Fibroblast of lung (primary cell): ENCODE results near the gene SRSF7. TPM values are rescaled to one million over a fixed set of nuclear protein-coding genes. Genes with fewer than 3 reads are reported as not detected.
"Not testable (repeated sequence)": the region's sequence is repeated elsewhere in the genome, so short reads cannot be mapped to it uniquely, and the experiment has no call there.

Experiments
- DNase-seq, 2 donors: peaks; one replicate each; pipeline versions ENCODE4 v3.0.0 to v3.0.0-alpha.2; 2010; ENCODE audit warnings: low read depth in 2 of 2
- H2AFZ ChIP-seq: 2 replicates; pipeline ENCODE4 v1.5.1; 2012; ENCODE audit warnings: low read length, control low read depth, inconsistent platforms
- H3K27ac ChIP-seq: 2 replicates; pipeline ENCODE4 v1.5.1; 2011; ENCODE audit warnings: low read length, control low read depth; ENCODE audit not compliant: insufficient read depth
- H3K27me3 ChIP-seq: 2 replicates; pipeline ENCODE4 v1.5.1; 2011; ENCODE audit warnings: mild to moderate bottlenecking, low read length; ENCODE audit not compliant: control insufficient read depth, insufficient read depth
- H3K36me3 ChIP-seq: 2 replicates; pipeline ENCODE4 v1.5.1; 2011; ENCODE audit warnings: low read length; ENCODE audit not compliant: control insufficient read depth, insufficient read depth
- H3K4me1 ChIP-seq: 2 replicates; pipeline ENCODE4 v1.5.1; 2011; ENCODE audit warnings: low read length; ENCODE audit not compliant: control insufficient read depth, insufficient read depth; ENCODE audit errors: extremely low read depth
- H3K4me2 ChIP-seq: 2 replicates; pipeline ENCODE4 v1.5.1; 2011; ENCODE audit warnings: low read length, control low read depth; ENCODE audit not compliant: insufficient read depth; ENCODE audit errors: extremely low read depth
- H3K4me3 ChIP-seq, 4 experiments: fragments of 200-600 bp in 1 of 4; sonication (generic) in 1 of 4; replicated peaks in 1 of 4; 2 replicates each; pipeline ENCODE4 v1.5.1; 2011 to 2016; ENCODE audit warnings: low read length in 4 of 4, low read depth in 3 of 4, mild to moderate bottlenecking in 3 of 4, control low read depth in 2 of 4, inconsistent platforms in 1 of 4, mixed read lengths in 1 of 4; ENCODE audit not compliant: insufficient read depth in 1 of 4; ENCODE audit errors: control extremely low read depth in 1 of 4
- H3K79me2 ChIP-seq: 2 replicates; pipeline ENCODE4 v1.5.1; 2012; ENCODE audit warnings: mild to moderate bottlenecking, low read length, inconsistent platforms; ENCODE audit not compliant: control insufficient read depth, insufficient read depth
- H3K9ac ChIP-seq: 2 replicates; pipeline ENCODE4 v1.5.1; 2011; ENCODE audit warnings: mild to moderate bottlenecking, low read length, control low read depth; ENCODE audit not compliant: insufficient read depth
- H3K9me3 ChIP-seq: 2 replicates; pipeline ENCODE4 v1.5.1; 2012; ENCODE audit warnings: low read depth, low read length; ENCODE audit not compliant: control insufficient read depth, insufficient read depth
- H4K20me1 ChIP-seq: 2 replicates; pipeline ENCODE4 v1.5.1; 2011; ENCODE audit warnings: low read length; ENCODE audit not compliant: control insufficient read depth, insufficient read depth; ENCODE audit errors: extremely low read depth
- CTCF ChIP-seq, 2 donors: IDR thresholded peaks in 1 of 2; conservative IDR thresholded peaks in 1 of 2; 1 replicate in 1 of 2; 2 replicates in 1 of 2; pipeline ENCODE4 v1.5.1; 2011 to 2012; ENCODE audit warnings: low read length in 2 of 2, control low read depth in 1 of 2, inconsistent platforms in 1 of 2, low read depth in 1 of 2, mild to moderate bottlenecking in 1 of 2
- EZH2 ChIP-seq: IDR thresholded peaks from 2 replicates; pipeline ENCODE4 v1.5.1; 2012; ENCODE audit warnings: low read length, control low read depth, mild to moderate bottlenecking; ENCODE audit errors: missing control alignments
- polyA plus RNA-seq, 2 donors: library from polyadenylated mRNA; depleted of rRNA in 1 of 2; stranded (reverse) in 1 of 2; unstranded in 1 of 2; fragments of >200 nt; gene quantifications; 2 replicates each; pipeline ENCODE4 v1.2.1, GENCODE V29; 2011 to 2012; ENCODE audit warnings: missing spikeins in 1 of 2
- total RNA-seq: library from RNA; depleted of rRNA; stranded (reverse); fragments of >200 nt; gene quantifications from 2 replicates; pipeline ENCODE4 v1.2.1, GENCODE V29; 2014

The SRSF7 gene
- total and polyA plus RNA-seq, 2 donors (not counting 1 experiment from before 2014, with no cell fraction given): 118 to 193 TPM

GRCh38 chr2:38794235-38794946 lies 43.2 kb upstream of the SRSF7 start:
- H3K79me2 ChIP-seq: no peaks in the 10 kb centered on the region
- H3K4me1 ChIP-seq: no peaks in the 10 kb centered on the region
- no peak overlapping the region for H3K4me3 ChIP-seq
- H4K20me1 ChIP-seq: no peaks in the 10 kb centered on the region
- DNase-seq: no peak
- H3K27ac ChIP-seq: no peak overlapping the region
- no peaks in the 10 kb centered on the region for H3K36me3 ChIP-seq
- H2AFZ ChIP-seq: no peak overlapping the region
- H3K27me3 ChIP-seq: no peaks in the 10 kb centered on the region
- H3K4me2 ChIP-seq: no peak overlapping the region
- no peaks in the 10 kb centered on the region for H3K9me3 ChIP-seq
- H3K9ac ChIP-seq: no peak overlapping the region
- TF ChIP-seq CTCF (conservative IDR thresholded peaks at IDR 0.05 in 1 of 2, IDR thresholded peaks at IDR 0.05 in 1 of 2; ENCODE audit: low read depth in 1 of 2, low read length in 2 of 2) (no peak), EZH2 (no peak)

- Histone ChIP-seq H4K20me1 (no peaks in the 10 kb centered on the region), H3K4me1 (no peaks in the 10 kb centered on the region), H2AFZ (no peak overlapping the region), H3K79me2 (no peaks in the 10 kb centered on the region), H3K9ac (no peak overlapping the region), H3K27me3 (no peaks in the 10 kb centered on the region), H3K36me3 (no peaks in the 10 kb centered on the region), H3K27ac (no peak overlapping the region), H3K9me3 (no peaks in the 10 kb centered on the region), H3K4me2 (no peak overlapping the region), H3K4me3 (no peak overlapping the region)
- no peak for DNase-seq
- TF ChIP-seq CTCF (conservative IDR thresholded peaks at IDR 0.05 in 1 of 2, IDR thresholded peaks at IDR 0.05 in 1 of 2; ENCODE audit: low read depth in 1 of 2, low read length in 2 of 2) (no peak), EZH2 (no peak)
These were observed 42.4 kb upstream of the SRSF7 start for GRCh38 chr2:38793511-38793910.

GRCh38 chr2:38792751-38793150 lies 41.6 kb upstream of the SRSF7 start:
- Histone ChIP-seq H3K4me1 (no peaks in the 10 kb centered on the region), H3K27me3 (no peaks in the 10 kb centered on the region), H3K4me2 (no peak overlapping the region), H3K36me3 (no peaks in the 10 kb centered on the region), H3K9ac (no peak overlapping the region), H3K79me2 (no peaks in the 10 kb centered on the region), H2AFZ (no peak overlapping the region), H3K27ac (no peak overlapping the region), H4K20me1 (no peaks in the 10 kb centered on the region), H3K9me3 (no peaks in the 10 kb centered on the region), H3K4me3 (no peak overlapping the region)
- DNase-seq: no peak
- no peak for TF ChIP-seq EZH2
- no peak for TF ChIP-seq CTCF (conservative IDR thresholded peaks at IDR 0.05 in 1 of 2, IDR thresholded peaks at IDR 0.05 in 1 of 2; ENCODE audit: low read depth in 1 of 2, low read length in 2 of 2)

- H3K36me3 ChIP-seq, H3K27ac ChIP-seq, DNase-seq, H3K4me2 ChIP-seq, H3K4me3 ChIP-seq, H3K9ac ChIP-seq, H3K27me3 ChIP-seq, H3K4me1 ChIP-seq, H4K20me1 ChIP-seq, H3K9me3 ChIP-seq, H3K79me2 ChIP-seq, H2AFZ ChIP-seq: not testable (repeated sequence)
These were observed 41.2 kb upstream of the SRSF7 start for GRCh38 chr2:38792321-38792720.
